Measurements from ENCODE around the gene PPDPF. TPM values are rescaled to one million over a fixed set of nuclear protein-coding genes. Genes with fewer than 3 reads are reported as not detected.

The PPDPF gene
- total and polyA plus RNA-seq, 8 donors, result 155 to 662 (median 277) TPM

- Histone ChIP-seq H3K27me3 (peaks cover 0 to 14% of the 10 kb centered on the region in 2 donors), H3K36me3 (peaks cover 0 to 19% of the 10 kb centered on the region in 2 donors), H3K4me3 (peak overlapping the region; percentile 83 to 86), H3K4me1 (peaks cover 11 to 36% of the 10 kb centered on the region in 2 donors), H3K9me3 (peaks cover 0 to 9% of the 10 kb centered on the region in 2 donors), H3K27ac (peak overlapping the region; percentile 86 to 95)
- ATAC-seq, result peak; percentile 79
- intact Hi-C loops (cut with DNase I), result no loop called here
- TF ChIP-seq, protein P1, sequence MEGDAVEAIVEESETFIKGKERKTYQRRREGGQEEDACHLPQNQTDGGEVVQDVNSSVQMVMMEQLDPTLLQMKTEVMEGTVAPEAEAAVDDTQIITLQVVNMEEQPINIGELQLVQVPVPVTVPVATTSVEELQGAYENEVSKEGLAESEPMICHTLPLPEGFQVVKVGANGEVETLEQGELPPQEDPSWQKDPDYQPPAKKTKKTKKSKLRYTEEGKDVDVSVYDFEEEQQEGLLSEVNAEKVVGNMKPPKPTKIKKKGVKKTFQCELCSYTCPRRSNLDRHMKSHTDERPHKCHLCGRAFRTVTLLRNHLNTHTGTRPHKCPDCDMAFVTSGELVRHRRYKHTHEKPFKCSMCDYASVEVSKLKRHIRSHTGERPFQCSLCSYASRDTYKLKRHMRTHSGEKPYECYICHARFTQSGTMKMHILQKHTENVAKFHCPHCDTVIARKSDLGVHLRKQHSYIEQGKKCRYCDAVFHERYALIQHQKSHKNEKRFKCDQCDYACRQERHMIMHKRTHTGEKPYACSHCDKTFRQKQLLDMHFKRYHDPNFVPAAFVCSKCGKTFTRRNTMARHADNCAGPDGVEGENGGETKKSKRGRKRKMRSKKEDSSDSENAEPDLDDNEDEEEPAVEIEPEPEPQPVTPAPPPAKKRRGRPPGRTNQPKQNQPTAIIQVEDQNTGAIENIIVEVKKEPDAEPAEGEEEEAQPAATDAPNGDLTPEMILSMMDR (IDR thresholded peaks at IDR 0.05), result no peak
- DNase-seq, result peak; percentile 72 to 92 (median 86)
Measured at GRCh38 chr20:63520934-63521601, 503 bp downstream of the PPDPF start.

DNA sequence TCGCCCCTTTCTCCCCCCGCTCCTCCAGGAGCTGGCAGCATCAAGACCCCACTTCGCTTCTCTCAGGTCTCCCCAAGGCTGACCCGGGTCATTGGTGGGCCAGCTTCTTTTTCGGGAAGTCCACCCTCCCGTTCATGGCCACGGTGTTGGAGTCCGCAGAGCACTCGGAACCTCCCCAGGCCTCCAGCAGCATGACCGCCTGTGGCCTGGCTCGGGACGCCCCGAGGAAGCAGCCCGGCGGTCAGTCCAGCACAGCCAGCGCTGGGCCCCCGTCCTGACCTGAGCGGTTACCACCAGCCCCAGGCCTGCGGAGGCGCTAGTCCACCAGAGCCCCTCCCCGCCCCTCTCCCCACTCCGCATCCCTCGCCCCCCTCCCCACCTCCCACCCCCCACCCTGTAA, 1.0 kb downstream of the PPDPF start:
- peak in 1 of 4 donors; percentile 78 for DNase-seq
- TF ChIP-seq, protein P1 (IDR thresholded peaks at IDR 0.05), result no peak
- peaks cover 0 to 19% of the 10 kb centered on the region in 2 donors for H3K36me3 ChIP-seq
- peaks cover 0 to 14% of the 10 kb centered on the region in 2 donors for H3K27me3 ChIP-seq
- H3K4me1 ChIP-seq, result peaks cover 11 to 36% of the 10 kb centered on the region in 2 donors
- no peak overlapping the region for H3K27ac ChIP-seq
- peak overlapping the region; percentile 83 to 86 for H3K4me3 ChIP-seq
- intact Hi-C loops (cut with DNase I), result no loop called here
- peaks cover 0 to 9% of the 10 kb centered on the region in 2 donors for H3K9me3 ChIP-seq
- ATAC-seq, result no peak

- H3K27ac ChIP-seq, result no peak overlapping the region
- ATAC-seq (no peak), DNase-seq (peak in 1 of 4 donors; percentile 33)
- TF ChIP-seq, protein P1 (IDR thresholded peaks at IDR 0.05), result no peak
- peaks cover 0 to 19% of the 10 kb centered on the region in 2 donors for H3K36me3 ChIP-seq
- H3K27me3 ChIP-seq, result peaks cover 0 to 14% of the 10 kb centered on the region in 2 donors
- peak overlapping the region; percentile 83 to 86 for H3K4me3 ChIP-seq
- intact Hi-C loops (cut with DNase I), result no loop called here
- peaks cover 0 to 9% of the 10 kb centered on the region in 2 donors for H3K9me3 ChIP-seq
- H3K4me1 ChIP-seq, result peaks cover 11 to 36% of the 10 kb centered on the region in 2 donors
Measured at GRCh38 chr20:63522091-63522868, 1.7 kb downstream of the PPDPF start.

- Histone ChIP-seq H3K27me3 (peaks cover 0 to 14% of the 10 kb centered on the region in 2 donors), H3K4me3 (no peak overlapping the region), H3K9me3 (peaks cover 0 to 9% of the 10 kb centered on the region in 2 donors), H3K4me1 (peaks cover 11 to 36% of the 10 kb centered on the region in 2 donors), H3K36me3 (peaks cover 0 to 19% of the 10 kb centered on the region in 2 donors), H3K27ac (no peak overlapping the region)
- ATAC-seq (no peak), DNase-seq (peak in 2 of 4 donors; percentile 34 to 69)
- intact Hi-C loops (cut with DNase I), result no loop called here
- TF ChIP-seq, protein P1 (IDR thresholded peaks at IDR 0.05), result no peak
Measured at GRCh38 chr20:63522981-63523611, 2.5 kb downstream of the PPDPF start.
